PFSK-1 (cell line): Measurements from ENCODE around the gene MFF.

Experiments
- FOXP2 ChIP-seq: optimal IDR thresholded peaks from 2 replicates; pipeline ENCODE3; 2011; ENCODE audit warnings: borderline replicate concordance, control low read depth, inconsistent platforms; ENCODE audit not compliant: insufficient read depth; ENCODE audit errors: extremely low read length, extremely low read depth
- POLR2AphosphoS5 ChIP-seq: IDR thresholded peaks from 2 replicates; pipeline ENCODE4 v1.6.1; 2012; ENCODE audit warnings: low read depth, mild to moderate bottlenecking, control low read depth, low read length, moderate library complexity
- SIN3A ChIP-seq: IDR thresholded peaks from 2 replicates; pipeline ENCODE4 v1.6.1; 2012; ENCODE audit warnings: mild to moderate bottlenecking, low read length, moderate library complexity, borderline replicate concordance; ENCODE audit not compliant: insufficient read depth
- TAF1 ChIP-seq: IDR thresholded peaks from 2 replicates; pipeline ENCODE4 v1.6.1; 2012; ENCODE audit warnings: low read length, control low read depth, borderline replicate concordance; ENCODE audit not compliant: insufficient read depth
- TF ChIP-seq, protein P1 (sequence below), 2 experiments: IDR thresholded peaks; 2 replicates each; pipeline versions ENCODE4 v1.6.1 to v1.8.0; 2011 to 2012; ENCODE audit warnings: low read depth in 2 of 2, low read length in 2 of 2, control low read depth in 1 of 2, inconsistent platforms in 1 of 2, mild to moderate bottlenecking in 1 of 2, moderate library complexity in 1 of 2; ENCODE audit not compliant: insufficient read depth in 1 of 2

Gene MFF

DNA sequence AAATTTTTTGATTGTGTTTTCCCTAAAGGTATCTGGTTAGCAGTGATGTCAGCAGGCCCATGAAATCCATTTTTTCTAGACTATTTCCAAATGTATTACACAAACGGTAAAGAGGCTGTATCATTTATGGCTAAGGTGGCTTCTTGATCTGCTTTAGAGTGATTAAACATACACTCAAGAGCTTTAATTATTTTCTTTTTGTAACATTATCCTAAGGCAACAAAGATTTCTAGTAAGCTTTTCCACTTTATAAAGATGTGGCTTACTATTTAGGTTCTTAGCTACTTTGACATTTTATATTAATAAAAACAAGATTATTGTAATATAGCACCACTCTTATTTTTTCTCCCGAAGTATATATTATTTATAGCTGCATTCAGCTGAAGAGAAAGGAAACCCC, 16.5 kb downstream of the MFF start:
- TF ChIP-seq POLR2AphosphoS5 (no peak), TAF1 (no peak), SIN3A (no peak), FOXP2 (no peak)
- TF ChIP-seq, protein P1, sequence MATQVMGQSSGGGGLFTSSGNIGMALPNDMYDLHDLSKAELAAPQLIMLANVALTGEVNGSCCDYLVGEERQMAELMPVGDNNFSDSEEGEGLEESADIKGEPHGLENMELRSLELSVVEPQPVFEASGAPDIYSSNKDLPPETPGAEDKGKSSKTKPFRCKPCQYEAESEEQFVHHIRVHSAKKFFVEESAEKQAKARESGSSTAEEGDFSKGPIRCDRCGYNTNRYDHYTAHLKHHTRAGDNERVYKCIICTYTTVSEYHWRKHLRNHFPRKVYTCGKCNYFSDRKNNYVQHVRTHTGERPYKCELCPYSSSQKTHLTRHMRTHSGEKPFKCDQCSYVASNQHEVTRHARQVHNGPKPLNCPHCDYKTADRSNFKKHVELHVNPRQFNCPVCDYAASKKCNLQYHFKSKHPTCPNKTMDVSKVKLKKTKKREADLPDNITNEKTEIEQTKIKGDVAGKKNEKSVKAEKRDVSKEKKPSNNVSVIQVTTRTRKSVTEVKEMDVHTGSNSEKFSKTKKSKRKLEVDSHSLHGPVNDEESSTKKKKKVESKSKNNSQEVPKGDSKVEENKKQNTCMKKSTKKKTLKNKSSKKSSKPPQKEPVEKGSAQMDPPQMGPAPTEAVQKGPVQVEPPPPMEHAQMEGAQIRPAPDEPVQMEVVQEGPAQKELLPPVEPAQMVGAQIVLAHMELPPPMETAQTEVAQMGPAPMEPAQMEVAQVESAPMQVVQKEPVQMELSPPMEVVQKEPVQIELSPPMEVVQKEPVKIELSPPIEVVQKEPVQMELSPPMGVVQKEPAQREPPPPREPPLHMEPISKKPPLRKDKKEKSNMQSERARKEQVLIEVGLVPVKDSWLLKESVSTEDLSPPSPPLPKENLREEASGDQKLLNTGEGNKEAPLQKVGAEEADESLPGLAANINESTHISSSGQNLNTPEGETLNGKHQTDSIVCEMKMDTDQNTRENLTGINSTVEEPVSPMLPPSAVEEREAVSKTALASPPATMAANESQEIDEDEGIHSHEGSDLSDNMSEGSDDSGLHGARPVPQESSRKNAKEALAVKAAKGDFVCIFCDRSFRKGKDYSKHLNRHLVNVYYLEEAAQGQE (IDR thresholded peaks at IDR 0.05; ENCODE audit: insufficient read depth in 1 of 2, low read depth in 2 of 2, low read length in 2 of 2) = no peak

DNA sequence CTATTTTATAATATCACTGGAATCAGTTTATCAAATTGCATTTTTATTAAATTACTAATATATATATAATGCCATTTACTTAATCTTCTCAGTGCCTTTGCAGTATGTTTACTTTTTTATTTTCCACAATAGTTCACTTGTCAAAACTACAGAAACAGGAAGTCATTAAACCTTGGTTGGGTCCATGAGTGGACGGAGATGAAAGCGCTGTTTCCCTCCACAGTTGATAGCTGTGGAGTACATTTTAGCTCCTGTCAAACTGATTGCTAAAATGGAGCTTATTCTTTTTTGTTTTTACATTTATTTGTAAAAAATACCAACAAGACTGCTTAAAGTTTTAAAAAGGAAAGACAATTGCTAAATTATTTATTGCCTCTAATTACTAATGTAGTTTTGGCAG, 19.2 kb downstream of the MFF start:
- TF ChIP-seq, protein P1 (IDR thresholded peaks at IDR 0.05; ENCODE audit: insufficient read depth in 1 of 2, low read depth in 2 of 2, low read length in 2 of 2) = no peak
- TF ChIP-seq TAF1 (no peak), SIN3A (no peak), POLR2AphosphoS5 (no peak), FOXP2 (no peak)

DNA sequence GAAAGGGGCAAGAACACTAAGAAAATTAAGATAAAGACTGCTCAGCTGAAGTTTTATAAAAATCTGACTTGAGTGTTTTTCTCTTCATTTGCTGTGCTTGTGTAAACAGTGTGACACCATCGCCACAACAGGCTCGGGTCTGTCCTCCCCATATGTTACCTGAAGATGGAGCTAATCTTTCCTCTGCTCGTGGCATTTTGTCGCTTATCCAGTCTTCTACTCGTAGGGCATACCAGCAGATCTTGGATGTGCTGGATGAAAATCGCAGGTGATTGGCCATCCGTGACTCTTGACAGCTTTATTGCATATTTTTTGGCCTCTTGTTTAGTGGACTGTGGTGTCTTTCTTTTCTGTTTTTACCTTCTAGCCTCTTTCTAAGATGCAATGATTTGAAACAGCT, 22.1 kb downstream of the MFF start:
- TF ChIP-seq, protein P1 (IDR thresholded peaks at IDR 0.05; ENCODE audit: insufficient read depth in 1 of 2, low read depth in 2 of 2, low read length in 2 of 2) = no peak
- TF ChIP-seq POLR2AphosphoS5 (no peak), TAF1 (no peak), FOXP2 (no peak), SIN3A (no peak)

DNA sequence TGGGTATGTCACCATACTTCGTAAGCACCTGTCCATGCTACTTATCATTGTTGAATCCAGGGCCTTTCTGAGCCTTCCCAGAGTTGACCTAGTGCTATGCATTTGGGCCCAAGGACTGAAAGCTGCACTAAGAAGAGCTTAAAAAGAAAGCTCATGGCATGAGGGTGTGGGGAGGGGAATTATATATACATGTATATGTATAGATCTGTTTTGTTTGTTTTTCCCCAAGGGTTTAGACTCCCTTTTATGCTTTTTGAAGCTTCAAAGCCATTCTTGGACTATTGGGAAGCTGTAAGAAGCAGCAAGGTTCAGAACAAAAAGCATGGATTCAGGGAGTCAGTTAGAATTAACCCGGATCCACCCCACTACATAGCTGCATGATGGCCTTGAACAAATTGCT, 23.3 kb downstream of the MFF start:
- no peak for TF ChIP-seq POLR2AphosphoS5
- TF ChIP-seq, protein P1 (IDR thresholded peaks at IDR 0.05; ENCODE audit: insufficient read depth in 1 of 2, low read depth in 2 of 2, low read length in 2 of 2) = no peak

DNA sequence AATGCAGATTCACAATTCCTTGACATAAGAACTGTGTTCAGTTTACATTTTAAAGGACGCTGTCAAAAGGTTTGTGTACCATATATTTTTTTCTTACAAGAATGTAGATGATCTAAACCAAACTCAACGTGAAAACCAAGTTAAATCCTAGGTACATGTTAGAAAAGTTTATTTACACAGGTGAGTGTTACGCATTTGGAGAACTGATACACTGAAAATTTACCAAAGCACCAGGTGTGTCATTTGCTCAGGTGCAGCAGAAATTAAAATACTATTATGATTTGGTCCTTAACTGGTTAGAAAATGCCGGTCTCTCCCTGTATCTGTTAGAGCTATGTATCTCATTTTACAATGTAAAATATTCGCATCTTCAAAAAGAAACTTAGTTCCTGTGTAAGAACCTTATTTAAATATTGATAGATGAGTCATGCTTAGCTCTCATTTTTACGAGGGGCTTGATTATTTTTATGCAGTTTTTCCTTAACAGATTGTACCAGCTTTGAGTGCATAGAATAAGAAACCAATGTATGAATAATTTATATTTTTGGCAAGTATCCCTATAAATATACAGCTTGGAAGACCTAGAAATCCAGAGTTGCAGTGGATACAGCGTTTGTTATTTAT, 25.1 kb downstream of the MFF start:
- no peak for TF ChIP-seq POLR2AphosphoS5
- TF ChIP-seq, protein P1 (IDR thresholded peaks at IDR 0.05; ENCODE audit: insufficient read depth in 1 of 2, low read depth in 2 of 2, low read length in 2 of 2) = no peak
- TF ChIP-seq TAF1 = no peak
- TF ChIP-seq FOXP2 = no peak
- TF ChIP-seq SIN3A = no peak
